Tibial nerve (tissue), 4 donors: ENCODE data around the gene CCDC85C. TPM values are rescaled to one million over a fixed set of nuclear protein-coding genes. Genes with fewer than 3 reads are reported as not detected.

Experiments
- DNase-seq, 2 donors: peaks; one replicate each; pipeline ENCODE4 v3.0.0-alpha.2; 2019; ENCODE audit warnings: low spot score in 2 of 2
- H3K27ac ChIP-seq, 4 donors: fragments of 200-600 bp; sonication (generic) in 3 of 4; one replicate each; pipeline ENCODE4 v1.5.1; 2017 to 2019; ENCODE audit warnings: mild to moderate bottlenecking in 1 of 4
- H3K27me3 ChIP-seq, 2 donors: fragments of 200-600 bp; sonication (generic) in 1 of 2; one replicate each; pipeline versions ENCODE4 v1.5.1 to v1.6.0; 2017 to 2019
- H3K36me3 ChIP-seq, 3 donors: fragments of 200-600 bp; sonication (generic); one replicate each; pipeline ENCODE4 v1.5.1; 2018 to 2019
- H3K4me1 ChIP-seq, 4 donors: fragments of 200-600 bp; sonication (generic) in 3 of 4; one replicate each; pipeline ENCODE4 v1.5.1; 2017 to 2019
- H3K4me3 ChIP-seq, 4 donors: fragments of 200-600 bp; sonication (generic) in 3 of 4; one replicate each; pipeline ENCODE4 v1.5.1; 2017 to 2019; ENCODE audit warnings: mild to moderate bottlenecking in 1 of 4, moderate library complexity in 1 of 4
- H3K9me3 ChIP-seq, 4 donors: fragments of 200-600 bp; sonication (generic) in 3 of 4; one replicate each; pipeline ENCODE4 v1.5.1; 2017 to 2019
- EP300 ChIP-seq, 2 donors: sonication (generic); formaldehyde crosslinking; IDR thresholded peaks; one replicate each; pipeline ENCODE4 v1.6.1; 2017; ENCODE audit warnings: antibody characterized with exemption in 2 of 2, mild to moderate bottlenecking in 1 of 2
- POLR2A ChIP-seq, 2 donors: fragments of 450-650 bp; IDR thresholded peaks; one replicate each; pipeline ENCODE4 v1.6.1; 2017; ENCODE audit warnings: antibody characterized with exemption in 2 of 2, mild to moderate bottlenecking in 2 of 2, moderate library complexity in 2 of 2
- WGBS, 2 donors: methylation state at CpG; one replicate each; pipeline ENCODE4 v1.1.5; 2018; 5-methylcytosine and 5-hydroxymethylcytosine counted together
- total RNA-seq, 4 donors: library from RNA; depleted of rRNA; stranded (reverse); fragments of >200 nt; gene quantifications; one replicate each; pipeline ENCODE4 v1.1.0, GENCODE V29; 2016
- TF ChIP-seq, protein P1 (sequence below), 5 experiments: fragments of 200-600 bp in 3 of 5; fragments of 450-650 bp in 2 of 5; sonication (generic) in 3 of 5; IDR thresholded peaks; one replicate each; pipeline ENCODE4 v1.5.1; 2016 to 2019; ENCODE audit warnings: antibody characterized with exemption in 5 of 5, mild to moderate bottlenecking in 3 of 5, moderate library complexity in 2 of 5

The CCDC85C gene
- total RNA-seq, 4 donors from 2014 or later = 0.60 to 4.6 (median 1.8) TPM

DNA sequence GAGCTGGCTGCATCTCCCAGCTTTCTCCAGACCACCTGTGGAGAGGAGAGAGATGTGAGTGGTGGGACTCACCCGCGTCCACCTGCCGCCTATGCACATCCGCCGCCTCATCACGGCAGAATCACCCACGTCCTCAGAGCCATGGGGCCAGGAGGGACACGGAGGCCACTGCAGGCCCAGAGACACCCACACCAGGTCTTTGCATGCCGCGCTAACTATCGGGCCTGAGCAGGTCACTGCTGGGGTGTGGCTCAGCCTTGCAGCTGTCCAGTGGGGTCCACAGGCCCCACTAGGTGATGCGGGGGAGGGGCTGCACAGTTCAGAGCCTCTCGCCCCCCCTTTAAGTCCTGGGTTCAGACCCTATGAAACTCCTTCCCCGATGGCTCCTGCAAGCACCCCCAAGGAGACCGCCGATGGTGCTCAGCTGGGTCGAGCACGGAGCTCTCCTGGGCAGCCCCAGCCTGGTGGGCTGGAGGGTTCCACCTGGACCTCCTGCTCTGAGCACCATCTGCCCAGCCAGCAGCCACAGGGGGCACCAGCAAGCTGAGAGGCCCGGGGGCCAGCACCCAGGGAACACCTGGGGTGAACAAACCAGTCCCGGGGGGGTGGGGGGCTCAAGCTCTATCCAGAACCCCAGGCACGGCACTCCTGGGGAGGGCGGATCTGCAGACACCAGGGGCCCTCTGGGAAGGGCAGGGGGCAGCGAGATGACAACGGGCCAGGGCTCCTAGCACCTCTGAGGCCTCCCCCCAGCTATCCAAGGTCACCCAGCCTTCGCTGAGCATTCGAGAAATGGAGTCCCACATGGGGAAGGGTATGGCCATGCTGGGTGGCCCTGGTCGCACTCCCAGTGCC, 88.5 kb downstream of the CCDC85C start:
- Histone ChIP-seq H3K9me3 (no peaks in the 10 kb centered on the region), H3K27ac (no peak overlapping the region), H3K4me3 (no peak overlapping the region), H3K4me1 (peaks cover 0 to 36% (median 13%) of the 10 kb centered on the region in 4 donors), H3K27me3 (no peaks in the 10 kb centered on the region), H3K36me3 (peaks cover 0 to 32% (median 0%) of the 10 kb centered on the region in 3 donors)
- 84 to 91% methylated on average over 18 to 21 of the region's 27 CpGs for WGBS, 2 donors
- TF ChIP-seq EP300 (IDR thresholded peaks at IDR 0.05) = no peak
- TF ChIP-seq POLR2A (IDR thresholded peaks at IDR 0.05) = no peak
- TF ChIP-seq, protein P1, sequence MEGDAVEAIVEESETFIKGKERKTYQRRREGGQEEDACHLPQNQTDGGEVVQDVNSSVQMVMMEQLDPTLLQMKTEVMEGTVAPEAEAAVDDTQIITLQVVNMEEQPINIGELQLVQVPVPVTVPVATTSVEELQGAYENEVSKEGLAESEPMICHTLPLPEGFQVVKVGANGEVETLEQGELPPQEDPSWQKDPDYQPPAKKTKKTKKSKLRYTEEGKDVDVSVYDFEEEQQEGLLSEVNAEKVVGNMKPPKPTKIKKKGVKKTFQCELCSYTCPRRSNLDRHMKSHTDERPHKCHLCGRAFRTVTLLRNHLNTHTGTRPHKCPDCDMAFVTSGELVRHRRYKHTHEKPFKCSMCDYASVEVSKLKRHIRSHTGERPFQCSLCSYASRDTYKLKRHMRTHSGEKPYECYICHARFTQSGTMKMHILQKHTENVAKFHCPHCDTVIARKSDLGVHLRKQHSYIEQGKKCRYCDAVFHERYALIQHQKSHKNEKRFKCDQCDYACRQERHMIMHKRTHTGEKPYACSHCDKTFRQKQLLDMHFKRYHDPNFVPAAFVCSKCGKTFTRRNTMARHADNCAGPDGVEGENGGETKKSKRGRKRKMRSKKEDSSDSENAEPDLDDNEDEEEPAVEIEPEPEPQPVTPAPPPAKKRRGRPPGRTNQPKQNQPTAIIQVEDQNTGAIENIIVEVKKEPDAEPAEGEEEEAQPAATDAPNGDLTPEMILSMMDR (IDR thresholded peaks at IDR 0.05) = no peak
- peak in 1 of 2 donors; percentile 8 for DNase-seq

DNA sequence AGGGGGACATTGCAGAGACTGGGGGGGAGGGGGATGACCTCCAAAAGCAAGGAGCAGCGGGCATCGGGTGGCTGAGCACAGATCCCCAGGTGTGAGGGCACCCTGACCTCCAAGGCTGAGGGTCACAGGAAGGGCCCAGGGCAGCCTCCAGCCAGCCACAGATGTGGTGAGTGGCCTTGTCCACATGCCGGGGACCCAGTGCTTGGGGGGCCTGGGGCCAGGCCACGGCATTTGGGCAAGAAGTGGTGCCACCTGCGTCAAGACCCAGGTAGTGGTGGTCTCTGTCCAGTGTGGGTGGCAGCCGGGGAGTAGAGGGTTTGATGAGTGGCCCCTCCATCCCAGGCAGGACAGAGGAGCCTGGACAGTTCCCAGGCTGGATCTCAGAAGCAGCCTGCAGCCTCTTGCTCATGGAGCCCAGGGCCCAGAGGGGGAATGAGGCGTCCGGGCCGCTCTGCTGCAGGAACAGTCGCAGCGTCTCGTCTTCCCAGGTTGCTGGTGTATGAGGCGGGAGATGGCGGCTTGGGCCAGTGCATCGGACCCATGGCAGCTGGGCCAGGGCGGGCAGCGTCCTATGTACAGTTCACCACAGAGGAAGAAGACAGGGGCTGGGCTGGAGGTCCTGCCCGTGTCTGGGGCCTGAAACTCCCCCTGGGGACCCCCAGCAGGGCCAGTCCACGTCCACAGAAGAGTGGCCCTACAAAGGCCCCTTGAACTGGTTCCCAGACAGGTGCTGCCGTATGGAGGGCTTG, 89.3 kb downstream of the CCDC85C start:
- Histone ChIP-seq H3K4me1 (peaks cover 0 to 44% (median 14%) of the 10 kb centered on the region in 4 donors), H3K4me3 (no peak overlapping the region), H3K27me3 (no peaks in the 10 kb centered on the region), H3K9me3 (no peaks in the 10 kb centered on the region), H3K36me3 (peaks cover 0 to 37% (median 0%) of the 10 kb centered on the region in 3 donors), H3K27ac (peak overlapping the region in 1 of 4 donors; percentile 27)
- TF ChIP-seq EP300 (IDR thresholded peaks at IDR 0.05) (no peak), POLR2A (IDR thresholded peaks at IDR 0.05) (no peak)
- TF ChIP-seq, protein P1 (IDR thresholded peaks at IDR 0.05) = no peak
- WGBS, 2 donors = 87 to 89% methylated on average over 19 to 20 of the region's 20 CpGs
- peak in 1 of 2 donors; percentile 9 for DNase-seq

DNA sequence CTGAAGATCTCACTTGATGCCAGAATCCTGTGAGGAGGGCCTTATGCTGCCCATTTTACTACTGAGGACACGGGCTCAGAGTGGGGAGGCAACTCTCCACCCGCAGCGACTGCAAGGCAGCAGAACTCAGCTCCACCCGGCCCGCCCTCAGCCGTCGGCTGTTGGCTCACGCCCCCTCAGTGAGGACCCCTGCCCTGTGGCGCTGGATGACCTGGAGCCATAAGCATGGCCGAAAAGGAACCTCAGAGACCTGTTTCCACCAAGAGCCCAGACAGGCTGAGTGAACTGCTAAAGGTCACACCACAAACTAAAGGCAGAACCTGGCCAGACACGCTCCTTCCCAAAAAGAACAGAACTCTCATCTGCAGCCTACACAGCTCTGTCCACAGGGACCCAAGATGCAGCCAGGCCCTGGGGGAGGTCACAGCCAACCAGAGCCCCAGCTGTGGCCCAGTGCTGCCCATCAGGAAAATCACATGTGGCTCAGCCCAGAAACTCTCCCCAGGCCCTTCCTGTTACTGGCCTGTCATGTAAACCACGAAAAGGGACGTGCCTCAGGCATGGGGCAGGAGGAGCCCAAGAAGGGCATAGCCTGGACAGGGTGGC, 90.0 kb downstream of the CCDC85C start:
- Histone ChIP-seq H3K4me1 (peaks cover 0 to 46% (median 14%) of the 10 kb centered on the region in 4 donors), H3K27me3 (no peaks in the 10 kb centered on the region), H3K36me3 (peaks cover 0 to 44% (median 0%) of the 10 kb centered on the region in 3 donors), H3K4me3 (no peak overlapping the region), H3K27ac (peak overlapping the region in 1 of 4 donors; percentile 27), H3K9me3 (no peaks in the 10 kb centered on the region)
- WGBS, 2 donors = 65 to 70% methylated on average over 12 of the region's 13 CpGs
- TF ChIP-seq, protein P1 (IDR thresholded peaks at IDR 0.05) = no peak
- TF ChIP-seq EP300 (IDR thresholded peaks at IDR 0.05) (no peak), POLR2A (IDR thresholded peaks at IDR 0.05) (no peak)
- DNase-seq = peak in 1 of 2 donors; percentile 10

DNA sequence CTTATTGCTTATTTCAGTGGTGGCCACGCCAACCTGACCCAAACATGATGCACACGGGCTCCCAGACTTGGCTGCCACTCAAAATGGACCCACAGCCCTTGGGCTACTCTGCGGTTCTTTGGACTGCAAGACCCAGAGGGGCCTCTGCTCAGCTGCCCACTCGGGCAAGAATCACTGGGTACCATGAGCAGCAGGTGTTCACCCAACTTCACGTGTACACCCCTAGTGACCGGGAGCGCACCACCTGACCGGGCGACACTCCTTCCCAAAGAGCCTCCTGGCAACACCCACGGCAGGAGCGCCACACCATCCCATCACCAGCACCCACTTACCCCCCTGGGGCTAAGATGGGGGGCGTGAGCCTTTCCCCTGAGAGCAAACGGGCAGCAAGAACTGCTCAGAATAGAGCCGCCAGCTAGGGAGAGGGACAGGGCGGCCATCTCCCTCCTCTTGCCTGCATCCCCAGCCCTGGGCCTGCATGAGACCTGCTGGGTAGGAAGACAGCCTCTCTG, 90.8 kb downstream of the CCDC85C start:
- peak in 1 of 2 donors; percentile 10 for DNase-seq
- Histone ChIP-seq H3K36me3 (peaks cover 0 to 52% (median 0%) of the 10 kb centered on the region in 3 donors), H3K27ac (no peak overlapping the region), H3K4me3 (no peak overlapping the region), H3K9me3 (no peaks in the 10 kb centered on the region), H3K27me3 (no peaks in the 10 kb centered on the region), H3K4me1 (peaks cover 0 to 42% (median 14%) of the 10 kb centered on the region in 4 donors)
- WGBS, 2 donors = 89 to 92% methylated on average over 14 of the region's 15 CpGs
- no peak for TF ChIP-seq POLR2A (IDR thresholded peaks at IDR 0.05)
- TF ChIP-seq, protein P1 (IDR thresholded peaks at IDR 0.05) = no peak
- TF ChIP-seq EP300 (IDR thresholded peaks at IDR 0.05) = no peak
